ENCODE measurements around the gene OR2G3.

DNA sequence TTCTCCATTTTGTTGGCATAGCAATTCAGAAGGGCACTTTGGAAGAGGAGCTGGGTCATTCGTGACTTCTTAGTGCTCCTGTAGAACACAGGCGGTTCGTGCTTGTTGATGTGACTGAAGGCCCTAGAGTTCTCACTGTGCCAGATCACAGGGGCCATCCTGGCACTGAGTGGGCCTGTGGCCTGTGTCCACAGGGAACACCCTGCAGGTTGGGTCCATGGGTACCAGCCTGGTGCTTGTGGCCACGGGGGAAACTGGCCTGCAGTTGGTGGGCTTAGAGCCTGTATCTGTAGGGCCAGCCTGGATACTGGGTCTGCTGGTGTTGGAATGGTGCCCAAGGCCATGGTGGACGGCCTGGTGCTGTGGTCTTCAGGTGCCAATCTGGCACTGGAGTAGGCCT lies 9.2 kb downstream of the OR2G3 start:
- TF ChIP-seq POLR2A (IDR thresholded peaks at IDR 0.05; ENCODE audit: low read length) (no peak), GATA1 (IDR thresholded peaks at IDR 0.05; ENCODE audit: low read depth, low read length) (no peak)
